OCI-M1 (cell line): ENCODE data around the gene PNPLA7.

Experiments
- DNase-seq: peaks from one replicate; lab custom pipeline; 2025; lab: John Stamatoyannopoulos, UW

Gene PNPLA7

DNA sequence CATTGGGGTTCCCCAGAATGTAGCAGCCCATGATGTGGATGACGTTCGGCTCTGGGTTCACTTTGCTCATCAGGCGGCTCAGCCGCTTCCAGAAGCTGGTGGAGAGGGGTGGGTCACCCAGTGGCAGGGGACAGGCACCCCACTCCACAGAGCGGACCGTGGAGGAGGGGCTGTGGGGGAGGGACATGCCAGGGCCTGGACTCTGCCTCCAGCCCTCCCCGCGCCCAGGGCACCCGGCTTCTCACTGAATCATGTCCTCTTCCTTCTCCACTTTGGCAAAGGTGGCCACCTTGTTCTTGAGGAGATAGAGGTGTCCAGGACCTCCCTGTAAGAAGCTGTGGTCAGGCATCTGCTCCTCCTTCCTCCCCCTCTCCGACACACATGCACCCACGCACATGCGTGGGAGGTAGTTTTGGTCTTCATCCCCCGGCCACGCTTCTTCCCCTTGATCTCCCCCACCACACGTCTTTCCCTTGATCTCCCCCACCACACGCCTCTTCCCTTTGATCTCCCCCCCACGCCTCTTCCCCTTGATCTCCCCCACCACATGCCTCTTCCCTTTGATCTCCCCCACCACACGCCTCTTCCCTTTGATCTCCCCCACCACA, 100.2 kb downstream of the PNPLA7 start:
- peak; percentile 85 for DNase-seq

GRCh38 chr9:137449081-137449844, 100.9 kb downstream of the PNPLA7 start:
- DNase-seq: no peak

DNA sequence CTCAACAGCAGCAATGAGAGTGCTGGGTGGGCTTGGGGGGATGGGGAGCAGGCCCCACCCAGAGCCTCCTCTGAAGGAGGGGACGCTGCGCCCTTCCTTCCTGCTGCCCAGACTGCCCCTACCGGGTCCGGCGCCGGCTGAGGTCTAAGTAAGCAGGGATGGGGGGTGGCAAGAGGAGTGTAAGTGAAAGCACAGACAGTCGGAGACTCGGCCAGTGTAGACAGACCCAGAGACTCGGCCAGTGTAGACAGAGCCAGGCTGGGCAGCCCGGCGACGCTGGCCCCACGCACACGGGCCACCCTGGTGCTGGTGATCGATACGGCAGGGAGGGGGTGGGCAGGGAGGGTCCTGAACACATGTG, 101.6 kb downstream of the PNPLA7 start:
- no peak for DNase-seq

- DNase-seq: no peak
Measured at GRCh38 chr9:137447722-137448601, 102.2 kb downstream of the PNPLA7 start.

- DNase-seq: no peak
Measured at GRCh38 chr9:137446851-137447471, 103.2 kb downstream of the PNPLA7 start.

GRCh38 chr9:137445930-137446431, 104.2 kb downstream of the PNPLA7 start:
- no peak for DNase-seq

- DNase-seq: peak; percentile 78
Measured at GRCh38 chr9:137445275-137445807, 104.9 kb downstream of the PNPLA7 start.

- DNase-seq: peak; percentile 12
Measured at GRCh38 chr9:137444106-137444790, 106.0 kb downstream of the PNPLA7 start.

GRCh38 chr9:137441935-137442321, 108.3 kb downstream of the PNPLA7 start:
- DNase-seq: no peak

GRCh38 chr9:137441289-137441934, 108.8 kb downstream of the PNPLA7 start, which contains the start of gene ENTPD8:
ENTPD8 (minus strand) TSS chr9:137441357; CDS start chr9:137438285, 3,072 bp downstream.
- DNase-seq: peak; percentile 33

DNA sequence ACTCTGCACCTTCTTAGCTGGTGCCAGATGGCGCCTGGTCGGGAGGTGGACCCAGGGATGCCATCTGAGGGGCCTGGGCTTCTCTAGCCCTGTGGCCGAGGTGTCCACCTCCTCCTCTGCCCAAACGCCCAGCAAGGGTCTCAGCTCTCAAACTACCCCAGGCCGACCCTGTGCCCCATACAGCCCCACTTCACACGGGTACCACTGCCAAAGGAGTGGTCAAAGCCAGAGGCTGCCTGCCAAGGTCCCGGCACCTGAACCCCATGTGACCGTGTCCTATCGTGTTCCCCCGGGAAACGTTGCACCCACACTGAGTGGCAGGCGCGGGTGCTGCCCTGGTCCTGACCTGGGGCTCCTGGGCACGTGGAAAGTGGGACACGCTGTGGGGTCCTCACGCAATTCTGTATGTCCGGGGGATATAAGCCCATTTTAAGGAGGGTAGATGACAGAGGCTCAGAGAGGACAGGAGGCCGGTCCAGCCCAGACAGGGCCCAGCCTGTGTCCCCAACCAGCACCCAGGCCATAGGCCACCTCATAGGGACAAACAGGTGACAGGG, 111.0 kb downstream of the PNPLA7 start:
- no peak for DNase-seq

DNA sequence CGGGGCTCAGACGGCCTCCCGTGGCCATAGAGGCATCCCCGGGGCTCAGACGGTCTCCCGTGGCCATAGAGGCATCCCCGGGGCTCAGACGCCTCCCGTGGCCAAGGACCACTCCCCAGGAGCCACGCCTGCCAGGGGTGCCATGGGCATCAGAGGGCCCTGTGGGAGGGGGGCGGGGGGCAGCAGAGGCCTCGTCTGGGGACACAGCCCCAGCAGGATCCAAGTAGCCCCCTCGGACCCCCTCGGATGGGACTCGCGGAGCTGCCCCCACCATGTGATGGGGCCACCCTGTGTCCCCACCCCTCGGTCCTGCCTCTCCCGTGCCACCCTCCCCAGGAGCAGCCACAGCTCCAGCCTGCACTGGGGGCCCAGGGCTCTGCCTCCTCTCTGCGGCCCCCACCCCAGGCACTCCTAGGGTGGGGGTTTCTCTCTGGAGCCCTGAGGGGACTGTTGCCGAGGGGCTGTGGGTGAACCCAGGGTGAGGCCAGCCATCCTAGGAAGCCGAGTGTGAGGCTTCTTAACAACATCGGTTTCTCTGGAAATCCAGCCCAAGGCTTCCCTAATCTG, 111.5 kb downstream of the PNPLA7 start:
- DNase-seq: no peak

- DNase-seq: no peak
Measured at GRCh38 chr9:137437691-137438590, 112.3 kb downstream of the PNPLA7 start.

- no peak for DNase-seq
Measured at GRCh38 chr9:137436761-137437600, 113.2 kb downstream of the PNPLA7 start.

DNA sequence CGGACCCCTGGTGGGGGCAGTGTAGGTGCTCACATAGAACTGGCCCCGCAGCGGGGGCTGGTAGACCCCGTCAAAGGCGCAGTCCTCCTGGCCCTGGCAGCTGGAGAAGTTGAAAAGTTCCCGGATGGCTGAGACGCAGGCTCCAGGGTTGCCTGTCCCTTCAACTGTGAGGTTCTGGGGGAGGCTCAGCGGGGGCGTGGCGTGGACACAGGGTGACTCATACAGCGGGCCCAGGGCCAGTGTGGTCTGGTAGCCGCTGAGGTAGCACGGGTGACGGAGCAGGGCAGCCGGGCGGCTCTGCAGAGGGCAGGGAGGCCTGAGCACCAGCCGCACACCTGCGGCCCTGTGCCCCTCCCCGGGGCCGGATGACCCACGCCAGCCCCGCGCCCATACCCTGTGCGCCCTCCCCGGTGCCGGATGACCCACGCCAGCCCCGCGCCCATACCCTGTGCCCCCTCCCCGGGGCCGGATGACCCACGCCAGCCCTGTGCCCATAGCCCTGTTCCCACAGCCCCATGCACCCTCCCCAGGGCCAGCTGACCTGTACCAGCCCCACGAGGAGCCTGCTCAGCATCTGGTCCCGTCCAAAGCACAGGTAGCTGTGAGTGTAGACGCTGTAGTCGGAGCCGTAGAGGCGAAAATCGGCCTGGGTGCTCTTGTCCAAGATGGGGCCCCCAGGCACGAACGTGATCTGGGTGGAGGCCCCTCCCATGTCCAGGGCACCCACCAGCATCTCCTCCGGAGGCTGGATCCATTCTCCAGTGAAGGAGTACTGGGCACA, 114.0 kb downstream of the PNPLA7 start:
- DNase-seq: peak; percentile 77

DNA sequence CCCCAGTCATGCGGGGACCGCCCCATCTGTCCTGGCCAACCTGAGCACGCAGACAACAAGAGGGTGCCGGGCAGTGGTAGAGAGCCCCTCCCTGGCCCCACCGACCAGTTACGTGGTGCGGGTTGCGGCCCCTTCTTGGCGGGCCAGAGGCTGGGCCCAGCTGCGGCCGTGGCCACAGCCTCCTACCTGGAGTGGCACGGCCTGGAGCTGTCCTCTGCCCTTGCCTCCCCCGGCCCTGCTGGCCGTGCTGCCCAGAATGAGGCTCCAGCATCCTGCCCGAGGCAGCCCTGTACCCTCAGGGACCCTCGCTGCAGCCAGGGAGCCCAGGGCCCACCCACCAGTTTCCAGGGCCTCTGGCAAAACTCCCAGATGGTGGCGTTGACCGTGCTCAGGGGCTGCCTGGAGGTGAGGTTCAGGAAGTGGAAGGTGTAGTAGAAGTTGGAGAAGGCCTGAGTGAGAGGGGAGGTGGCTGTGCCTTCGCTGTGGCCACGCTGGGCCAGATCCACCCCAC, 114.8 kb downstream of the PNPLA7 start:
- no peak for DNase-seq
